ENCODE measurements around the gene ZNF362.
A peak's percentile ranks its signal among the peaks of the same experiment; 100 is the strongest.

- TF ChIP-seq POLR2A (IDR thresholded peaks at IDR 0.05): peak; percentile 45 to 48
- TF ChIP-seq, protein P1, sequence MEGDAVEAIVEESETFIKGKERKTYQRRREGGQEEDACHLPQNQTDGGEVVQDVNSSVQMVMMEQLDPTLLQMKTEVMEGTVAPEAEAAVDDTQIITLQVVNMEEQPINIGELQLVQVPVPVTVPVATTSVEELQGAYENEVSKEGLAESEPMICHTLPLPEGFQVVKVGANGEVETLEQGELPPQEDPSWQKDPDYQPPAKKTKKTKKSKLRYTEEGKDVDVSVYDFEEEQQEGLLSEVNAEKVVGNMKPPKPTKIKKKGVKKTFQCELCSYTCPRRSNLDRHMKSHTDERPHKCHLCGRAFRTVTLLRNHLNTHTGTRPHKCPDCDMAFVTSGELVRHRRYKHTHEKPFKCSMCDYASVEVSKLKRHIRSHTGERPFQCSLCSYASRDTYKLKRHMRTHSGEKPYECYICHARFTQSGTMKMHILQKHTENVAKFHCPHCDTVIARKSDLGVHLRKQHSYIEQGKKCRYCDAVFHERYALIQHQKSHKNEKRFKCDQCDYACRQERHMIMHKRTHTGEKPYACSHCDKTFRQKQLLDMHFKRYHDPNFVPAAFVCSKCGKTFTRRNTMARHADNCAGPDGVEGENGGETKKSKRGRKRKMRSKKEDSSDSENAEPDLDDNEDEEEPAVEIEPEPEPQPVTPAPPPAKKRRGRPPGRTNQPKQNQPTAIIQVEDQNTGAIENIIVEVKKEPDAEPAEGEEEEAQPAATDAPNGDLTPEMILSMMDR (IDR thresholded peaks at IDR 0.05): peak in 2 of 6 experiments; percentile 16 to 48
Measured at GRCh38 chr1:33256471-33257206, at the start of gene ZNF362.

All from adrenal gland (tissue), 5 donors.